ENCODE data around the gene GOSR2. TPM values are rescaled to one million over a fixed set of nuclear protein-coding genes. Genes with fewer than 3 reads are reported as not detected.
A peak's percentile ranks its signal among the peaks of the same experiment; 100 is the strongest.

GOSR2 gene
- total and polyA plus RNA-seq, 2 of the 13 experiments (the other 11 are each of a cell fraction or from before 2014, with no cell fraction given), result 61.5 to 63.9 TPM

DNA sequence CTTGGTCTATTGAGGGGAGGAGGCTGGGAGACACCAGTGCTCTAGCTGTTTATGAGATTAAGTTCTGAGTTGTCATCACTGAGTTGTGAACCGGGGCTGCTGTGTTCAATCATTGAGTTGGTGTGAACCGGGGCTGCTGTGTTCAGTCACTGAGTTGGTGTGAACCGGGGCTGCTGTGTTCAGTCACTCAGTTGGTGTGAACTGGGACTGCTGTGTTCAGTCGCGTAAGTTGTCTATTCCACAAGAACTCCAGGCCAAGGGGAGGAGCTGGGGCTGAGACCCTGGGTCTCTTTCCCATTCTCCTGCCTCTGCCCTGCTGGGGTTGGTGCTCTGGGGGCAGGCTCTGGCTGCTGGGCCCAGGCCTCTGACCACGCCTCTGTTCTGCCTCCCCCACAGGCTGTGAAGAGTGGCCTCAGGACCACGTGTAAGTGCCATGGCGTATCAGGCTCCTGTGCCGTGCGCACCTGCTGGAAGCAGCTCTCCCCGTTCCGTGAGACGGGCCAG, 47.1 kb upstream of the GOSR2 start:
- peak; percentile 27 for ATAC-seq
- TF ChIP-seq, protein P1, sequence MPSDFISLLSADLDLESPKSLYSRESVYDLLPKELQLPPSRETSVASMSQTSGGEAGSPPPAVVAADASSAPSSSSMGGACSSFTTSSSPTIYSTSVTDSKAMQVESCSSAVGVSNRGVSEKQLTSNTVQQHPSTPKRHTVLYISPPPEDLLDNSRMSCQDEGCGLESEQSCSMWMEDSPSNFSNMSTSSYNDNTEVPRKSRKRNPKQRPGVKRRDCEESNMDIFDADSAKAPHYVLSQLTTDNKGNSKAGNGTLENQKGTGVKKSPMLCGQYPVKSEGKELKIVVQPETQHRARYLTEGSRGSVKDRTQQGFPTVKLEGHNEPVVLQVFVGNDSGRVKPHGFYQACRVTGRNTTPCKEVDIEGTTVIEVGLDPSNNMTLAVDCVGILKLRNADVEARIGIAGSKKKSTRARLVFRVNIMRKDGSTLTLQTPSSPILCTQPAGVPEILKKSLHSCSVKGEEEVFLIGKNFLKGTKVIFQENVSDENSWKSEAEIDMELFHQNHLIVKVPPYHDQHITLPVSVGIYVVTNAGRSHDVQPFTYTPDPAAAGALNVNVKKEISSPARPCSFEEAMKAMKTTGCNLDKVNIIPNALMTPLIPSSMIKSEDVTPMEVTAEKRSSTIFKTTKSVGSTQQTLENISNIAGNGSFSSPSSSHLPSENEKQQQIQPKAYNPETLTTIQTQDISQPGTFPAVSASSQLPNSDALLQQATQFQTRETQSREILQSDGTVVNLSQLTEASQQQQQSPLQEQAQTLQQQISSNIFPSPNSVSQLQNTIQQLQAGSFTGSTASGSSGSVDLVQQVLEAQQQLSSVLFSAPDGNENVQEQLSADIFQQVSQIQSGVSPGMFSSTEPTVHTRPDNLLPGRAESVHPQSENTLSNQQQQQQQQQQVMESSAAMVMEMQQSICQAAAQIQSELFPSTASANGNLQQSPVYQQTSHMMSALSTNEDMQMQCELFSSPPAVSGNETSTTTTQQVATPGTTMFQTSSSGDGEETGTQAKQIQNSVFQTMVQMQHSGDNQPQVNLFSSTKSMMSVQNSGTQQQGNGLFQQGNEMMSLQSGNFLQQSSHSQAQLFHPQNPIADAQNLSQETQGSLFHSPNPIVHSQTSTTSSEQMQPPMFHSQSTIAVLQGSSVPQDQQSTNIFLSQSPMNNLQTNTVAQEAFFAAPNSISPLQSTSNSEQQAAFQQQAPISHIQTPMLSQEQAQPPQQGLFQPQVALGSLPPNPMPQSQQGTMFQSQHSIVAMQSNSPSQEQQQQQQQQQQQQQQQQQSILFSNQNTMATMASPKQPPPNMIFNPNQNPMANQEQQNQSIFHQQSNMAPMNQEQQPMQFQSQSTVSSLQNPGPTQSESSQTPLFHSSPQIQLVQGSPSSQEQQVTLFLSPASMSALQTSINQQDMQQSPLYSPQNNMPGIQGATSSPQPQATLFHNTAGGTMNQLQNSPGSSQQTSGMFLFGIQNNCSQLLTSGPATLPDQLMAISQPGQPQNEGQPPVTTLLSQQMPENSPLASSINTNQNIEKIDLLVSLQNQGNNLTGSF (CRISPR knock-in tag; IDR thresholded peaks at IDR 0.05), result peak; percentile 25; the same call in 1 of the 2 replicates
- TF ChIP-seq KMT2A (CRISPR knock-in tag; IDR thresholded peaks at IDR 0.05), result no peak
- TF ChIP-seq, protein P2, sequence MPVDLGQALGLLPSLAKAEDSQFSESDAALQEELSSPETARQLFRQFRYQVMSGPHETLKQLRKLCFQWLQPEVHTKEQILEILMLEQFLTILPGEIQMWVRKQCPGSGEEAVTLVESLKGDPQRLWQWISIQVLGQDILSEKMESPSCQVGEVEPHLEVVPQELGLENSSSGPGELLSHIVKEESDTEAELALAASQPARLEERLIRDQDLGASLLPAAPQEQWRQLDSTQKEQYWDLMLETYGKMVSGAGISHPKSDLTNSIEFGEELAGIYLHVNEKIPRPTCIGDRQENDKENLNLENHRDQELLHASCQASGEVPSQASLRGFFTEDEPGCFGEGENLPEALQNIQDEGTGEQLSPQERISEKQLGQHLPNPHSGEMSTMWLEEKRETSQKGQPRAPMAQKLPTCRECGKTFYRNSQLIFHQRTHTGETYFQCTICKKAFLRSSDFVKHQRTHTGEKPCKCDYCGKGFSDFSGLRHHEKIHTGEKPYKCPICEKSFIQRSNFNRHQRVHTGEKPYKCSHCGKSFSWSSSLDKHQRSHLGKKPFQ (CRISPR knock-in tag; IDR thresholded peaks at IDR 0.05; ENCODE audit: insufficient replicate concordance), result peak; percentile 100
- TF ChIP-seq ZNF749 (CRISPR knock-in tag; IDR thresholded peaks at IDR 0.05; ENCODE audit: borderline replicate concordance), result 0 out of 2 replicates have a peak, but pooled peaks have one; percentile 15
- TF ChIP-seq ZNF253 (CRISPR knock-in tag; IDR thresholded peaks at IDR 0.05; ENCODE audit: borderline replicate concordance), result no peak
- 0 out of 2 replicates have a peak, but pooled peaks have one; percentile 6 for TF ChIP-seq MAX (IDR thresholded peaks at IDR 0.05)
- TF ChIP-seq TMF1 (CRISPR knock-in tag; IDR thresholded peaks at IDR 0.05; ENCODE audit: low read depth), result 0 out of 2 replicates have a peak, but pooled peaks have one; percentile 27
- Histone ChIP-seq H4K20me1 (ENCODE audit: insufficient read depth, low read length) (no peaks in the 10 kb centered on the region), H3K79me2 (ENCODE audit: insufficient read depth, low read length) (no peaks in the 10 kb centered on the region), H2AFZ (ENCODE audit: low read length) (no peak overlapping the region), H3K4me3 (replicated peaks in 1 of 3; ENCODE audit: insufficient read depth in 1 of 3, low read depth in 2 of 3, low read length in 3 of 3) (no peak overlapping the region), H3K36me3 (replicated peaks in 1 of 2; ENCODE audit: control insufficient read depth in 1 of 2, insufficient read depth in 2 of 2, low read length in 2 of 2) (no peaks in the 10 kb centered on the region), H3K27ac (ENCODE audit: extremely low read length, insufficient read depth, low read length) (no peak overlapping the region), H3K9ac (ENCODE audit: insufficient read depth, low read depth, low read length) (no peak overlapping the region), H3K27me3 (ENCODE audit: control insufficient read depth in 1 of 2, insufficient read depth in 2 of 2, low read length in 2 of 2) (peaks cover 7 to 48% of the 10 kb centered on the region in 2 experiments), H3K9me3 (ENCODE audit: low read length) (no peaks in the 10 kb centered on the region), H3K4me2 (ENCODE audit: low read depth, low read length) (no peak overlapping the region), H3K4me1 (ENCODE audit: insufficient read depth, low read length) (peaks cover 42% of the 10 kb centered on the region)
- 40% methylated on average over 4 of the region's 13 CpGs for WGBS (ENCODE audit: low lambda C conversion rate)
- POLR2A ChIA-PET, result no interaction called here
- CTCF ChIA-PET (ENCODE audit: low intra/inter-chr PET ratio, low total read pairs), result interaction anchor here (1.2 to 2.2 kb wide), 2 partner anchors 25 to 33 kb away, joined by 3 to 15 read pairs; partner anchors contain the start of gene WNT9B
- no peak for FAIRE-seq
- intact Hi-C loops (cut with micrococcal nuclease; ENCODE audit: unreplicated experiment), result loop anchor here (2.0 to 5.0 kb wide), 3 partner anchors 34 to 65 kb away; partner anchors contain the start of gene GOSR2
- BruUV-seq (replicated peaks), result no TSS peak
- in situ Hi-C loops (cut with HindIII; ENCODE audit: extremely low pct_ligation_motif_present, low pct_unique_long_range_greater_than_20kb), result loop anchor here (5.0 to 10.0 kb wide), 2 partner anchors 39 to 59 kb away; no protein-coding TSS in a partner anchor
- DNase-seq (ENCODE audit: low spot score), result no peak

Measured in HepG2 (cell line).